ENCODE data around the gene KRTAP3-3.

DNA sequence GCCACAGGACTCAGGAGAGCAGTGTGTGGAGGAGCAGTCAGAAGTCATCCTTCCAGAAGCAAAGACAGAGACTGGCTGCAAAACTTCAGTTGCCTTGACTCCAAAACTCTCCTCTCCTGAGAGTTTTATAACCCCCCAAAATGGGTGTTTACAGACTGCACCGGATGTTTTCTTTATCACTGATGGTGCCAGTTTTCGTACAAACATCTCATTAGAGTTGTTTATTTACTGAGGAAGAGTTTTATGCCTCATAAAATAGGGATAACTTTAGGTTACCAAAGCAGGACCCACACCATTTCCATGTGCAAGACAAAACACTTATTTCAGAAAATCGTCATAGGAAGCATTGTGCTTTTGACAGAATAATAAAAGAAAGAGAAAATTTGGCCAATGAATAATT is 9.7 kb downstream of the KRTAP3-3 start, which contains the start of gene KRT40:
- TF ChIP-seq CTCF (IDR thresholded peaks at IDR 0.05) (no peak), KAT7 (CRISPR knock-in tag; IDR thresholded peaks at IDR 0.05; ENCODE audit: borderline replicate concordance) (no peak), ZNF671 (CRISPR knock-in tag; IDR thresholded peaks at IDR 0.05) (no peak), JUN (CRISPR knock-in tag; IDR thresholded peaks at IDR 0.05) (no peak), SP1 (CRISPR knock-in tag; conservative IDR thresholded peaks at IDR 0.05) (no peak), MXD4 (CRISPR knock-in tag; IDR thresholded peaks at IDR 0.05; ENCODE audit: borderline replicate concordance) (no peak), ZNF263 (CRISPR knock-in tag; IDR thresholded peaks at IDR 0.05; ENCODE audit: low read depth) (no peak)
- TF ChIP-seq, protein P1, sequence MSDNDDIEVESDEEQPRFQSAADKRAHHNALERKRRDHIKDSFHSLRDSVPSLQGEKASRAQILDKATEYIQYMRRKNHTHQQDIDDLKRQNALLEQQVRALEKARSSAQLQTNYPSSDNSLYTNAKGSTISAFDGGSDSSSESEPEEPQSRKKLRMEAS (CRISPR knock-in tag; IDR thresholded peaks at IDR 0.05) = no peak

All from WTC11 (cell line).